Activated T-cell treated with anti-CD3 and anti-CD28 coated beads for 24 hours (primary cell): ENCODE data around the gene JOSD2.

ENCODE experiments used
- DNase-seq: peaks from one replicate; pipeline ENCODE4 v3.0.0-alpha.2; 2020; ENCODE audit warnings: low read depth

Gene JOSD2

GRCh38 chr19:50512999-50513745, 2.2 kb upstream of the JOSD2 start:
- DNase-seq: no peak

GRCh38 chr19:50512112-50512998, 1.4 kb upstream of the JOSD2 start:
- no peak for DNase-seq

DNA sequence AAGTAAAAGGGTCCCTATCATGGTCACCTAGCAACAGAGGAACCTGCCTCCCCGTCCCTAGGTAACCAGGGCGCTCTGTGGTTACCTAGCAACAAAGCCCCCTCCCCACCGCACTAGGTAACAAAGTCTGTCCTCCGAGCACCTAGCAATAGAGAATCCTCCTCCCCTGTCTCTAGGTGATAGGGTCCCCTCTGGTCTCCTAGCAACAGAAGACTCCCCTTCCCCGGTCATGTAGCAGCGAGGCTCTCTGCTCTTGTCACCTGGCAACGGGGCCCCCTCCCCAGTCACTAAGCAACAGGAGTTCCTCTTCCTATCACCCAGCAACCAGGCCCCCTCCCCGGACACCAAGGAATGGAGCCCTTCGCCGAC, 307 bp downstream of the JOSD2 start:
- DNase-seq: no peak

DNA sequence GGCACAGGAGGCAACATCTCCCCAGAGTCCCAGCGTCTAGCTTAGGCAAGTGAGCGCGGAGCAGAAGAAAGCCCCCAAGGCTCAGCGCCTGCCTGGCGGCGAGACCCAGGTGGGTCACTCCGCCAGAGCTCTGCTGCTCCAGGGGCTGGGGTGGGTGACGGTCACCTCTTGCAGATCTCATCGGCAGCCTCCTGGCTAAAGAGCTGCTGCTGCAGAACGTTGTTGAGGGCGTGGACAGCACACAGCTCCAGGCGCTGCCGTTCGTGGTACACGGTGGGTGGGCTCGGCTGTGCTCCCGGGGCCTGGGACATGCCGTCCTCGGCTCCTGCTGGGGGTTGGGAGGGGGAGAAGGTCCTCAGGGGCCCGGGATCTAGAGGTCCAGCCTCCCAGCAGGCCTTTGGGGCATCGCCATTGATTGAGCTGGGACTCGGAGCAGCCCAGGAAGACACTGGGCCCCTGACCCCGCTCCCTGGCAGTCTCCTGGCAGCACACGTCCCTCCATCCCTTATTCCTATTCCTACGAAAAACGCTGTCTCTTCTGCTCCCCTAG, 795 bp downstream of the JOSD2 start:
- DNase-seq: no peak

DNA sequence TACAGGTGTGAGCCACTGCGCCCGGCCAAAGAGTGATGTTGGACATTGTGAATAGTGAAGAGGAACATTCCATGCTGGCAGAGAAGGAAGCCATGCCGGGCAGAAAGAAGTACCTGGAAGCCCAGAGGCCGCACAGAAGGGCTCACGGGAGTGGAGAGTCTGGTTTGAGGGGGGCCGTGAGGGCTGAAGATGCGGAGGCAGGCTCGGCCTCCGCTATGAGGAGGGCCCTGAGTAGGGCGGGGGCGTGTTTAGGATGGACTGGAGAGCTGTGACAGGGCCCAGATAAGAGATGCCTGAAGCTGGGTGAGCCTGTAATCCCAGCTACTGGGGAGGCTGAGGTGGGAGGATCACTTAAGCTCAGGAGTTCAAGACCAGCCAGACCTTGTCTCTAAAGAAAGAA, 1.6 kb downstream of the JOSD2 start:
- no peak for DNase-seq

- no peak for DNase-seq
Observed at GRCh38 chr19:50508843-50509190, 2.2 kb downstream of the JOSD2 start.

DNA sequence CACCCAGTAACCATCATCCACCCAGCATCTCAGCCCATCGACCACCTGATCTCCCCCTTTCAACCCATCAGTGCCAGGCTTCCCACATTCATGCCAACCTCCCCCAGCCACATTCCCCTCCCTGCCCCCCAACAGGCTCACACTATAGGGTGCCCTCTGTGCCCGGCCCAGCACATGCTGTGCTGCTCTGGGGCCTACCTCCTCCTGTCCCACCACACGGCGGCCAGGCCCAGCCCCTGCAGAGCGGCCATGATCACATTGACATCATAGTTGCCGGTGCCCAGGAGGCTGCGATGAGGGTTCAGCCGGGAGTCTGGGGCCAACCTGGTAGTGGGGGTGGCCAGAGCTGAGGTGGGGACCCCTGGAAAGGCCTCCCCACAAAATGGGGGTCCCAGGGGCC, 3.6 kb downstream of the JOSD2 start:
- DNase-seq: no peak

- no peak for DNase-seq
Observed at GRCh38 chr19:50506700-50507099, 4.3 kb downstream of the JOSD2 start.

DNA sequence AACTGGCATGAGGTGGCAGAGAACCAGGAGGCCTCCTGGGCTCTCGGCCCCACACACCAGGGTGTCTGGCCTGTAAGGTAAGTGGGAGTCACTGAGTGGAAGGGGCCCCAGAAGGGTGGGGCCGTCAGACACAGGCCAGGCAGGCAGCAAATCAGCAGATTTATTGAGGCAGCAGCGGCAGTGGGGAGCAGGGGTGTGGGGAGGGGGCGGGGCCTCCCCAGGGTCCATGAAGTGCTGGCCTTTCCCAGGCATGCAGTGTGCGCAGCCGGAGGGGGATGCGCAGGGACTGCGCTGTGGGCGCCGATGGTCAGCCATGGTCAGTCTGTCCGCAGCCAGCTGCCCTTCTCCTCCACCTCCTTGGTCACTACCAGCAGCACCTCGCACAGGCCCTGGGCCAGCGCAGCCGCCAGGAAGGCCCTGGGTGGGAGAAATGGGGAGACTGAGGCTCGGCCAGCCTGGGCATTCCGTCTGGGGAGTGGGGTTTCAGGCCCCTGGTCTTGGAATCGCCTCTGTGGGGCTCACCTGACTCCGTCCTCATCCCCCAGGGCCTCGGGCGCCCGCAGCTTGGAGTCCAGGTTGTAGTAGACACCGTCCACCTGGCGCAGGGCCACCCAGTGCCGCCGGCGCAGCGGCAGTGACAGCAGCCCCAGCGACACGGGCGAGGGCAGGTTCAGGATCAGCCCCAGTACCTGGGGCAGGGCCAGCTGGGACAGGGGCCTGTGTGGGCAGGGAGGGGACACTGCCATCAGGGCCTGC, 5.0 kb downstream of the JOSD2 start:
- no peak for DNase-seq

- no peak for DNase-seq
Observed at GRCh38 chr19:50501568-50502475, 9.2 kb downstream of the JOSD2 start.

DNA sequence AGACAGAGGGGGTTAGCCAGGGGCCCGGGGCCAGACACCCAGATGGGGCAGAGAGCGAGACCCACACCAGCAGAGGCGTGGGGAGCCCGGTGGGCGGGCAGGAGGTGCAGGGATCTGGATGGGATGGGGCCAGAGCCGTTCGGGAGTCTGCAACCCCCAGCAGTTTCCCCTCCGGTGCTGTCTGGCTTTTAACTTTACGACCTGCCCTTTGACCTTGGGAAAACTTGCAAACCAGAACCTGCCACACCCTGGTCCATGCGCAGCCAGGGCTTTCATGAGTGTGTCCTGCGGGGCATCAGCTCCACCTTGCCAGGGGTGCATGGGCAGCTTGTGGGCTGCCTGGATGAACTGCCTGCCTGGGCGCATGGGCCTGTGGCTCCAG, 9.8 kb downstream of the JOSD2 start:
- DNase-seq: no peak

GRCh38 chr19:50500753-50501151, 10.2 kb downstream of the JOSD2 start:
- DNase-seq: no peak

DNA sequence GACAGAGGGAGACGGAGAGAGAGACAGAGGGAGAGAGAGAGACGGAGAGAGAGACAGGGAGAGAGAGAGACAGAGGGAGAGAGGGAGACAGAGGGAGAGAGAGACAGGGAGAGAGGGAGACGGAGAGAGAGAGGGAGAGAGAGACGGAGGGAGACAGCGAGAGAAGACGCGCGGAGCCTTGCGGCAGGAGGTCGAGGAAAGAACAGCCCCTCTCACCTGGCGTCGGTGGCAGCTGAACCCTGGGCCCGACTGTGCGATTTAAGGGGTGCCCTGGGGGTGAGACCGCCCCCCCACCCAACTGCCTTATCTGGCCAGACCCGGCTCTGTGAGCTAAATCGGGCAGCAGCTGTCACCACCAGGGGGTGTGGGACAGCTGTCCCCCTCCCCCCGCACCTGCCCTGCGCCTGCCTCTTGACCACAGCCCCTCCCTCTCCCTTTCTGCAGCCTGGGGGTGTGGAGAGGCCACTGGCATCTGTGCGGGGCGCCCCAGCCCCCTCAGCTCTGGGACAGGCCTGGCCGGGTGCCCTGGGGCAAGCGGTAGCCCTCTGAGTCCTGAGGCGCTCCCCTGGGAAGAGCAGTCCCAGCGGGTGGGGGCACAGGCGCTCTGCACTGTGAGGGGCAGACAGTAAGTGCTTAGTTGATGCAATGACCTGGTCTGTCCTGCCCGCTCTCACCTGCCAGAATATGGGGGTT, 10.8 kb downstream of the JOSD2 start:
- no peak for DNase-seq

DNA sequence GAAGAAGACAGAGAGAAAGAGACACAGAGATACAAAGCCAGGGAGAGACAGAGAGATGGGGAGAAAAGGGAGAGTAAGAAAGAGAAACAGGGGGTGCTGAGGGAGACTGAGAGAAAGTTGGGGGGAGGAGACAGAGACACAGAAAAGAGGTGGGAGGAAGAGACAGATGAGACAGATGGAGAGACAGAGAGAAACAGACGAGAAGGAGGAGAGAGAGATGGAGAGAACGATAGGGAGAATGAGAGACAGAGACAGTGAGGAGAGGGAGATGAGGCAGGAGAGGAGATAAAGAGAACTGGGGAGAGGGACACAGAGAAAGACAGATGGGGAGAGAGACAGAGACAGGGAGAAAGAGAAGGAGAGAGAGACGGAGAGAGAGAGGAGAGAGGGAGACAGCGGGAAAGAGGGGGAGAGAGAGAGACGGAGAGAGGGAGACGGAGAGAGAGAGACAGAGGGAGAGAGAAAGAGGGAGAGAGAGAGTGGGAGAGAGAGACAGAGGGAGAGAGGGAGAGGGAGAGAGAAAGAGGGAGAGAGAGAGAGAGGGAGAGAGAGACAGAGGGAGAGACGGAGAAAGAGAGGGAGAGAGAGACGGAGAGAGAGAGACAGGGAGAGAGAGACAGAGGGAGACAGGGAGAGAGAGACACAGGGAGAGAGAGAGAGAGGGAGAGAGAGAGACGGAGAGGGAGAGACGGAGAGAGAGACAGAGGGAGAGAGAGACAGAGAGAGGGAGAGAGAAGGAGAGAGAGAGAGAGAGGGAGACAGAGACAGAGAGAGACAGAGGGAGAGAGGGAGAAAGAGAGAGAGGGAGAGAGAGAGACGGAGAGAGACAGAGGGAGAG, 12.6 kb downstream of the JOSD2 start:
- no peak for DNase-seq

- DNase-seq: no peak
Observed at GRCh38 chr19:50497022-50497405, 14.0 kb downstream of the JOSD2 start.

- no peak for DNase-seq
Observed at GRCh38 chr19:50496189-50497021, 14.6 kb downstream of the JOSD2 start.

GRCh38 chr19:50495020-50495531, 15.9 kb downstream of the JOSD2 start:
- DNase-seq: no peak

GRCh38 chr19:50494186-50495019, 16.6 kb downstream of the JOSD2 start:
- no peak for DNase-seq
